Epithelial cell of esophagus (primary cell): ENCODE data around the gene GJB3.
A peak's percentile ranks its signal among the peaks of the same experiment; 100 is the strongest.

Experiments used
- DNase-seq: peaks from one replicate; pipeline ENCODE4 v3.0.0; 2010; ENCODE audit warnings: low read depth
- H3K4me3 ChIP-seq: 2 replicates; pipeline ENCODE4 v1.5.1; 2011; ENCODE audit warnings: mild to moderate bottlenecking, low read length, control low read depth
- CTCF ChIP-seq: IDR thresholded peaks from 2 replicates; pipeline ENCODE4 v1.5.1; 2011; ENCODE audit warnings: low read depth, mild to moderate bottlenecking, low read length, control low read depth, inconsistent platforms; ENCODE audit not compliant: insufficient read depth; ENCODE audit errors: missing control alignments

GJB3 gene

GRCh38 chr1:34779526-34779925 lies 1.5 kb upstream of the GJB3 start:
- peak; percentile 96 for DNase-seq
- TF ChIP-seq CTCF, result no peak
- no peak overlapping the region for H3K4me3 ChIP-seq

GRCh38 chr1:34779962-34780361 lies 1.1 kb upstream of the GJB3 start:
- DNase-seq, result no peak
- no peak for TF ChIP-seq CTCF
- H3K4me3 ChIP-seq, result no peak overlapping the region

- H3K4me3 ChIP-seq, result peak overlapping the region; percentile 81
- no peak for TF ChIP-seq CTCF
- peak; percentile 60 for DNase-seq
Measured at GRCh38 chr1:34780528-34780927, 486 bp upstream of the GJB3 start.

GRCh38 chr1:34781844-34782391 lies 904 bp downstream of the GJB3 start:
- peak; percentile 87 for DNase-seq
- TF ChIP-seq CTCF, result no peak
- peak overlapping the region; percentile 81 for H3K4me3 ChIP-seq

- no peak for TF ChIP-seq CTCF
- DNase-seq, result no peak
- no peak overlapping the region for H3K4me3 ChIP-seq
Measured at GRCh38 chr1:34784751-34785221, 3.8 kb downstream of the GJB3 start.

- DNase-seq, result no peak
- no peak overlapping the region for H3K4me3 ChIP-seq
- TF ChIP-seq CTCF, result no peak
Measured at GRCh38 chr1:34785231-34785874, 4.3 kb downstream of the GJB3 start.
